HG03196 (cell line): ENCODE data around the gene RABL3.
"Not testable (repeated sequence)": the region's sequence is repeated elsewhere in the genome, so short reads cannot be mapped to it uniquely, and the experiment has no call there.

Source experiments
- ATAC-seq: cut with Tn5 transposase; IDR thresholded peaks from one replicate; pipeline ENCODE4 v1.9.1; 2021; ENCODE audit not compliant: unreplicated experiment

RABL3 gene

DNA sequence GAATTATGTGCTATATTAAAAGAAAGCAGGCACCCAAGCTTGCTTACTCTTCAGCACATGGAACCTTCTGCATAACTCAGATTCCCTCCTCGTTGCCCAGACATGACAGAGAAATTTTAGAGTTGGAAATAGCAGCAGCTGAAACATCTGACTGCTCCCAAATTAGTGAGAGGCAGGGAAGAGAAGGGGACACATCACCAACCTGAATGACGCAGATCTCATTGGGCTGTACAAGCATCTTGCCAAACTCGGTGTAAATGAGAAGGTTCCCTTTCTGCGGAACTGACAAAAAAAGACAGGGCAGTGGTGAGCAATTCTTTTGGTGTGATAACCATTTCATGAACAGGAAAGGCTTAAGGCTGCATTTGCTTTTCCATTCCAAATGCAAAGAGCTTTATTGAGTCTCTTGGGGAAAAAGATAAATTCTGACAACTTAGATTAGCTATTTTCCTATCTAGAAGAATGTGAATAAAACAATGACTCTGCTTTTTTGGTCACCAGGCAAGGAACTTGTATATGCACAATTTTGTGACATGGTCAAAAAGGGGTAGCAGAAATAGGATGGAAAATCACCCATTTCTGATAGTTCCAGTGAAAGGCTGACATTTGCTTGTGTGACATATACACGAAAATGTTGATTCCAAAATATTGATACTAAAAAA, 95.4 kb downstream of the RABL3 start:
- ATAC-seq, result no peak

DNA sequence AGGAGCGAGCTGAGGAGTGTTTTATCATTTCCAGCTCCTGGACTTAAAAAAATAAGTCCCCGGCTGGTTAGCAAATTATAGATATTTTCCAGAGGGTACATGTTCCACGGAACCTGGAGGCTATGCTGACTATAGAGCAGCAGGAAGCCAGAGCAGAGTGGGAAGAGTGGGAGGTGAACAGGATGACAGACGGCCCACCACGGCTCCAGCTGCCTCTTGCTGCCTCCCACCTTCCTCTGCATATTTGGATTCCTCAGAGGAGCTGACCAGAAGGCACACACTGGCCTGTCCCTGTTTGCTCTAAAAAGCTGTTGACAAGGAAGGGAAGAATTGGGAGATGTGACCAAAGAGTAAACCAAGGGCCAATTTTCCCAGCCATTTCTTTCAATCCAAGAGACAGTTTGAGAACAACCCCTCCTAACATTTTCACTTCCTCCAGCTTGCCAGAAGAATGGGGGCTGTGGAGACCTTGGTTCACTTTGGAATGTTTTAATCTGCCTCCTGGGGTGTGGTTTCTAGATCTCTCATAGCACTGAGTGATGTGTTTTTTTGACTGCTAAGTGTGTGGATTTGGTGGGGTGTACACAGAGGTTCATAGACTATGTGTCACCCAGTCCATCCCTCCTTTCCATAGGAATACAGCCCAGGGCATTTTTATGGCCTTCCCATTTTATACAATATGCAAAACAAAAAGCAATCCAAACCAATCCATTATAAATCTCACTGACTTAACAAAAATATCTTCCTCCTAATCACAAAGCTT, 97.1 kb downstream of the RABL3 start:
- no peak for ATAC-seq

DNA sequence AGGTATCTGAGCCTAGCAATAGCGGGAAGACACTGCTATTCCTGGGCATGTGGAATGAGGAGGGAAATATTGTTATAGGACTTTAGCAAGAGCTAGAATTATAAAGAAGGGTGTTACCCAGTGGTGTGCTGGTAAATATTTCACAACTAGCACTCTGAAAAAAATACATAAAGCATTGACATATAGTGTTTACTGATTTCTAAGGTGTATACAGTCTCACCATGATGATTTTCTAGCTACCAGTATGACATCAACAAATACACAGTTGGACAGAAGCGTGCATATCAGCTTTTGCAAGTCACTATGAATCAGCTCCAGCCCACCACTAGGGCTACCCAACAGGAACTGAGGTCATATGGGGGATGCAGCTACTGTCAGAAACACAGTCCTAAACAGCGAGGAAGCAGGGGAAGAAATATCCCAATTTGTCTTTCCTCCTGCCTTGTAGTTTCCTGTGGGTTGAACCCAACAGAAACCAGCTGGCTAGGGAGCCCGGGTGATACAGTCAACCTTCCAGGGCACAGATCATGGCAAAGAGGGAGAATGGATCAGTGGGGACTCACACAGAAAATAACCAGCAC, 99.9 kb downstream of the RABL3 start:
- ATAC-seq, result no peak

DNA sequence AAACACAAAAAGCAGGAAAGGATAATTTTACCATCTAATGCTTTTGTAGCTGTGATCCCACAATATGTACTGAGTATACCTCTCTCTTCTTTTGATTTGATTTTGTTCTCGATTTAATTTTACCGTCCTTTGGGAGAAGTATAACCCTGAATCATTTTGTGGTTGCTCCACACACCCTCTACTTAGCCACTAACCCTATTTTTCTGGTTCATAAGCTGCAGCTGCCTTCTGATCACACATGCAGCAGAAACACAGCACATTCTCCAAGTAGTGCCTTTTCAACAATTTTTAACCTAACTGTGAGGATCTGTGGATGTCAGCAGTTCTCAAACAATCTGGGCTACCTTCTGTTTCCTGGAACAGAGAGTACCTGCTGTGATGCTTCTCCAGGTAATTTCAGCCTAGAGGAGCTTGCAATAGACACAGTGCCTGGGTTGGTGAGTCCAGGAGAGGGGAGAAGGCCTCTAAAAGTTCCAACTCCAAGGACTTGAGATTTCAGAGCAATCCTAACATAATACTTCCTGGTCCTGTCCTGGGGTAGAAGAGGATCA, 100.5 kb downstream of the RABL3 start:
- no peak for ATAC-seq

DNA sequence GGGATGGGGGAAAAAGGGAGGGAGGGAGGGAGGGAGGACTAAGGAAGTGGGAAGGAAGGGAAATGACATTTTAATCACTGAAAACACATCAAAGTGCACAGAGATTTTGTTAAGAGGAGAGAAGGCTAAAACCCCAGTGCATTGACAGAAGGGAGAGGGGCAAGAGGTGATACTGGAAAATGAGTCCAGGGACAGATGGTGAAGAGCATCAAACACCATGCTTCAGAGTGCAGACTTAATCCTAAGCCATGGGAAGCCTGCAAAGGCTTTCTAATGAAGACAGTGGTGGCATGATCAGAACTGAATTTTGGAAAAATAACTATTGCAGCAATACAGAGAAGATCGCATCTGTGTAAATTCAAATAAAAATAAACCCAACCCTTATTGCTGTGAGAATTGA, 102.1 kb downstream of the RABL3 start:
- no peak for ATAC-seq

DNA sequence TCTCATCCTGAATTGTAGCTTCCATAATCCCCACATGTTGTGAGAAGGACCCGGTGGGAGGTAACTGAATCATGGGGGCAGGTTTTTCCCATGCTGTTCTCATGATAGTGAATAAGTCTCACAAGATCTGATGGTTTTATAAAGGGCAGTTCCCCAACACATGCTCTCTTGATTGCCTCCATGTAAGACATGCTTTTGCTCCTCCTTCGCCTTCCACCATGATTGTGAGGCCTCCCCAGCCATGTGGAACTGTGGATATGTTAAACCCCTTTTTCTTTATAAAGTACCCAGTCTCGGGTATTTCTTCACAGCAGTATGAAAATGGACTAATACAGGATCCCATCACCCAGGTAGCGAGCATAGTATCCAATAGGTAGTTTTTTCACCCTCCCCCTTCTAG, 103.5 kb downstream of the RABL3 start:
- ATAC-seq, result not testable (repeated sequence)

DNA sequence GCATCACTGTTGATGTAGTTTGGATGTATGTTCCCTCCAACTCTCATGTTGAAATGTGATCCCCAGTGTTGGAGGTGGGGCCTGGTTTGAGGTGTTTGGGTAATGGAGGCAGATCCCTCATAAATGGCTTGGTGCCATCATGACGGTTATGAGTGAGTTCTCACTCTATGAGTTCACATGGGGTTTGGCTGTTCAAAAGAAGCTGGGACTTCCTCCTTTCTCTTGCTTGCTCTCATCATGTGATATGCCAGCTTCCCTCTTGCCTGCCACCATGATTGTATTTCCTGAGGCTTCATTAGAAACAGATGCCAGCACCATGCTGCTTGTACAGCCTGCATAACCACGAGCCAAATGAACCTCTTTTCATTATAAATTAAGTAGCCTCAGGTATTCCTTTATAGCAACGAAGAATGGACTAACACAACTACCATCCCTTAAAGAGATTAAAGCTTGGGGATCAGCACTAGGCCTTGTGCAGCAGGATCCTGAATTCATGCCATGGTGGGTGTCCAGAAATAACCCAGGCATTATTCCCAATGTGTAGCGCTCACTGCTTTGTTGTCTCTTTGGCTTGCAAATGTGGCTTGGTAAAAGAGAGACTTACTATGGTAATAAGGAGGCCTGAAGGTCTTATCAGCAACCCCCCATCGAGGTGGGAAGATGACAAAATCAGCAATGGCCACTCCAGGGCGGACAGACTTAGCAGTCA, 104.3 kb downstream of the RABL3 start:
- ATAC-seq, result no peak

DNA sequence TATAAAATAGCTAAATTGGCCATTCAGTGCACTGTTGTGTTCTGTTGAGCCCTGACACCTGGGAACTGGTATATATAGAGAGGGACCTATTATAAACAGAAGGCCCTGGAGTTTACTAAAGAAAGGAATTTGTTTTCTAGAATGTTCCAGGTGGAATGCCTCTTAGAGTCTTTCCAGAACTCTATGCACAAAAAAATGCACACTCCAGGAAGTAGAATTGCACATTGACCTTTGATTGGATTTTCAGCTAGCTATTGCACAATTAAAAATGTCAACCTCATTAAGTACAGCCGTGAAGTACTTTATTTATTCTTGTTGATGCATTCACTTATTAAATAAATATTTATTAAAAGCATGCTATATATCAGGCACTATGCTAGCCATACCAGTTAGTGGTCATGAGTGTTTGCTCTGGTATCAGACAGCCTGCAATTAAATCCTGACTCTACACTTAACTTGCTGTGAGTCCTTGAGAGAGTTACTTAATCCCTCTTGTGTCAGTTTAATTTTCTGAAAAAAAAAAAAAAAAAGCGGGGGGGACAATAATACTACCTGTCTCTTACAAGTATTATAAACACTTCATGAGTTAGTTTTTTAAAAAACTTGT, 105.4 kb downstream of the RABL3 start:
- ATAC-seq, result no peak
